K562 (cell line): ENCODE data around the gene CACNA2D3. TPM values are rescaled to one million over a fixed set of nuclear protein-coding genes. Genes with fewer than 3 reads are reported as not detected.

Experiments used
- ATAC-seq: fragments of 200-7000 bp; cut with Tn5 transposase; 3 replicates; pipeline ENCODE4 v1.9.1; 2020; ENCODE audit warnings: moderate library complexity
- BruUV-seq: library from RNA; stranded (reverse); fragments of 400-500 nt; replicated peaks from 2 replicates; lab custom pipeline; 2021; lab: Mats Ljungman, UMichigan
- CTCF ChIA-PET: fragments of 300-600 bp; formaldehyde crosslinking; extraction: SDS; loops from one replicate; lab custom pipeline; 2021; ENCODE audit warnings: low intra/inter-chr PET ratio; lab: Yijun Ruan, JAX
- POLR2A ChIA-PET: fragments of 300-600, 350-650 bp; sonication (Branson Sonifier 250); formaldehyde crosslinking; extraction: SDS; loops from one replicate; lab custom pipeline; 2021; ENCODE audit warnings: antibody characterized with exemption, inconsistent platforms; lab: Yijun Ruan, JAX
- DNase-seq, 4 experiments: peaks; one replicate each; pipeline versions ENCODE4 v3.0.0 to v3.0.0-alpha.2; 2011 to 2018; ENCODE audit warnings: low spot score in 3 of 4, mixed read lengths in 3 of 4; ENCODE audit errors: extremely low read depth in 1 of 4
- FAIRE-seq: peaks from 2 replicates; lab custom pipeline; 2011; peaks lifted over from hg19 to GRCh38; lab: Jason Lieb, UNC
- H2AFZ ChIP-seq: 2 replicates; pipeline ENCODE4 v1.6.0; 2011; ENCODE audit warnings: low read depth, low read length, control low read depth, inconsistent platforms
- H3K27ac ChIP-seq: fragments of 200-600 bp; 3 replicates; pipeline ENCODE4 v1.8.0; 2011; ENCODE audit warnings: low read depth, mild to moderate bottlenecking, control low read depth, inconsistent platforms, low read length, moderate library complexity, mixed read lengths; ENCODE audit errors: extremely low read depth
- H3K27me3 ChIP-seq, 2 experiments: fragments of 300-600 bp in 1 of 2; 2 replicates in 1 of 2; 3 replicates in 1 of 2; pipeline versions ENCODE4 v1.6.0 to v1.8.0; 2011; ENCODE audit warnings: inconsistent platforms in 2 of 2, low read length in 2 of 2, mild to moderate bottlenecking in 1 of 2, mixed read lengths in 1 of 2, moderate library complexity in 1 of 2; ENCODE audit not compliant: control insufficient read depth in 2 of 2, insufficient read depth in 2 of 2
- H3K36me3 ChIP-seq: fragments of 300-600 bp; 3 replicates; pipeline ENCODE4 v1.8.0; 2011; ENCODE audit warnings: mild to moderate bottlenecking, low read length, inconsistent platforms; ENCODE audit not compliant: control insufficient read depth, insufficient read depth
- H3K4me1 ChIP-seq, 2 experiments: fragments of 200-600 bp in 1 of 2; replicated peaks in 1 of 2; 2 replicates in 1 of 2; 3 replicates in 1 of 2; pipeline versions ENCODE4 v1.5.1 to v1.8.0; 2011; ENCODE audit warnings: inconsistent platforms in 2 of 2, low read length in 2 of 2, mild to moderate bottlenecking in 1 of 2, mixed read lengths in 1 of 2, moderate library complexity in 1 of 2; ENCODE audit not compliant: control insufficient read depth in 2 of 2, insufficient read depth in 2 of 2
- H3K4me2 ChIP-seq: 2 replicates; pipeline ENCODE4 v1.6.1; 2011; ENCODE audit warnings: low read length, control low read depth, inconsistent platforms, mixed read lengths; ENCODE audit not compliant: insufficient read depth
- H3K4me3 ChIP-seq: fragments of 200-600 bp; sonication (generic), shearing (Covaris generic); 2 replicates; pipeline ENCODE4 v1.5.1; 2016; ENCODE audit warnings: control low read depth, inconsistent platforms
- H3K79me2 ChIP-seq: fragments of 200-600 bp; 3 replicates; pipeline ENCODE4 v1.8.0; 2011; ENCODE audit warnings: low read length, inconsistent platforms; ENCODE audit not compliant: control insufficient read depth, insufficient read depth
- H3K9ac ChIP-seq, 2 experiments: 2 replicates each; pipeline versions ENCODE4 v1.6.0 to v1.6.1; 2011; ENCODE audit warnings: low read depth in 2 of 2, low read length in 2 of 2, control low read depth in 1 of 2, inconsistent platforms in 1 of 2, mild to moderate bottlenecking in 1 of 2, mixed read lengths in 1 of 2; ENCODE audit not compliant: insufficient read depth in 1 of 2
- H3K9me1 ChIP-seq: one replicate; pipeline ENCODE4 v1.6.0; 2011; ENCODE audit warnings: inconsistent platforms, mild to moderate bottlenecking, low read length, moderate library complexity; ENCODE audit not compliant: control insufficient read depth, insufficient read depth
- H3K9me3 ChIP-seq: replicated peaks from 2 replicates; pipeline ENCODE4 v1.5.1; 2011; ENCODE audit warnings: low read depth, low read length, inconsistent platforms; ENCODE audit not compliant: control insufficient read depth, insufficient read depth
- H4K20me1 ChIP-seq: replicated peaks from 2 replicates; pipeline ENCODE4 v1.6.1; 2011; ENCODE audit warnings: low read length, inconsistent platforms, mixed read lengths; ENCODE audit not compliant: control insufficient read depth, insufficient read depth
- ASH1L ChIP-seq: fragments of 450-650 bp; IDR thresholded peaks from 2 replicates; pipeline ENCODE4 v1.6.1; 2018; ENCODE audit warnings: borderline replicate concordance, mild to moderate bottlenecking, low read depth; ENCODE audit not compliant: partially characterized antibody
- BCOR ChIP-seq: fragments of 450-650 bp; IDR thresholded peaks from 2 replicates; pipeline ENCODE4 v1.6.1; 2016
- BHLHE40 ChIP-seq: IDR thresholded peaks from 2 replicates; pipeline ENCODE4 v1.6.1; 2011; ENCODE audit warnings: low read length, improper control_type of control experiment
- ETV5 ChIP-seq: sonication (generic); formaldehyde crosslinking; IDR thresholded peaks from 2 replicates; pipeline ENCODE4 v1.4.0; 2020; ENCODE audit warnings: low read depth, mild to moderate bottlenecking, missing genetic modification reagents
- GTF2E2 ChIP-seq: fragments of 200-800 bp; sonication (Bioruptor generic); IDR thresholded peaks from 2 replicates; pipeline ENCODE4 v1.6.1; 2016; ENCODE audit warnings: missing genetic modification characterization, missing compliant biosample characterization
- HNRNPUL1 ChIP-seq: fragments of 200-400 bp; formaldehyde crosslinking; IDR thresholded peaks from 2 replicates; pipeline ENCODE4 v1.6.1; 2017; ENCODE audit warnings: low read length
- MCM7 ChIP-seq, 2 experiments: fragments of 450-650 bp; IDR thresholded peaks; 2 replicates each; pipeline ENCODE4 v1.6.1; 2016 to 2018
- NR1H2 ChIP-seq: sonication (generic); formaldehyde crosslinking; IDR thresholded peaks from 2 replicates; pipeline ENCODE4 v1.4.0; 2020; ENCODE audit warnings: mild to moderate bottlenecking, missing genetic modification reagents
- NR3C1 ChIP-seq: sonication (generic); formaldehyde crosslinking; IDR thresholded peaks from 2 replicates; pipeline ENCODE4 v1.8.1; 2022; ENCODE audit warnings: missing genetic modification reagents
- RFX5 ChIP-seq: IDR thresholded peaks from 2 replicates; pipeline ENCODE4 v1.6.1; 2011; ENCODE audit warnings: low read depth, mild to moderate bottlenecking, improper control_type of control experiment, low read length
- SIN3A ChIP-seq, 2 experiments: fragments of 150-350 bp in 1 of 2; IDR thresholded peaks; 2 replicates each; pipeline ENCODE4 v1.6.1; 2011 to 2016; ENCODE audit warnings: borderline replicate concordance in 2 of 2, low read depth in 2 of 2, low read length in 2 of 2, mild to moderate bottlenecking in 2 of 2, moderate library complexity in 2 of 2; ENCODE audit not compliant: control insufficient read depth in 1 of 2
- SRSF1 ChIP-seq: fragments of 200-400 bp; formaldehyde crosslinking; IDR thresholded peaks from 2 replicates; pipeline ENCODE4 v1.6.1; 2017; ENCODE audit warnings: mild to moderate bottlenecking, low read depth, low read length, moderate library complexity
- TARDBP ChIP-seq: fragments of 450-650 bp; IDR thresholded peaks from 2 replicates; pipeline ENCODE4 v1.6.1; 2016
- WGBS: fragments of 100-300 bp; shearing (Covaris generic); methylation state at CpG from one replicate; pipeline ENCODE4 v1.1.6; 2016; ENCODE audit warnings: low coverage, mixed read lengths; ENCODE audit not compliant: insufficient coverage; ENCODE audit errors: missing lambda C conversion rate; 5-methylcytosine and 5-hydroxymethylcytosine counted together
- in situ Hi-C: fragments of 300-500 bp; cut with MboI; formaldehyde crosslinking; loops from 4 replicates; pipeline ENCODE4 v1.15.0; 2018; ENCODE audit warnings: inconsistent platforms, mixed read lengths
- intact Hi-C: fragments of 100-400 bp; cut with micrococcal nuclease; formaldehyde crosslinking; loops from 2 replicates; pipeline ENCODE4 v1.14.2; 2022
- polyA plus RNA-seq, 8 experiments: library from polyadenylated mRNA; depleted of rRNA in 4 of 8; stranded (reverse) in 5 of 8; unstranded in 3 of 8; fragments of >200 nt; fragmentation: Nextera tagmentation in 2 of 8; fragmentation: Illumina TruSeq in 1 of 8; extraction: Ambion mirVana in 2 of 8; extraction: Trizol in 1 of 8; gene quantifications; 2 replicates each; pipeline versions ENCODE4 v1.2.1 to v1.2.3, GENCODE V29; 2011 to 2014; ENCODE audit warnings: inconsistent platforms in 1 of 8, missing spikeins in 1 of 8
- total RNA-seq, 7 experiments: library from RNA; depleted of rRNA in 6 of 7; stranded (reverse); fragments of >200 nt in 6 of 7; fragmentation: Illumina TruSeq in 2 of 7; extraction: Trizol in 2 of 7; gene quantifications; 2 replicates each; pipeline versions ENCODE4 v1.2.1 to v1.2.3, GENCODE V29; 2011 to 2021; ENCODE audit warnings: low replicate concordance in 1 of 7
- TF ChIP-seq, protein P1 (sequence below), 2 experiments: fragments of 450-650 bp in 1 of 2; IDR thresholded peaks; 2 replicates each; pipeline ENCODE4 v1.6.1; 2011 to 2017; ENCODE audit warnings: low read depth in 2 of 2, antibody characterized with exemption in 1 of 2, borderline replicate concordance in 1 of 2, low read length in 1 of 2, mild to moderate bottlenecking in 1 of 2, mixed read lengths in 1 of 2; ENCODE audit not compliant: control insufficient read depth in 1 of 2

CACNA2D3 gene
- total and polyA plus RNA-seq, 9 of the 15 experiments (the other 6 are each of a cell fraction or from before 2014, with no cell fraction given) = 0.01 TPM; not detected in 8

DNA sequence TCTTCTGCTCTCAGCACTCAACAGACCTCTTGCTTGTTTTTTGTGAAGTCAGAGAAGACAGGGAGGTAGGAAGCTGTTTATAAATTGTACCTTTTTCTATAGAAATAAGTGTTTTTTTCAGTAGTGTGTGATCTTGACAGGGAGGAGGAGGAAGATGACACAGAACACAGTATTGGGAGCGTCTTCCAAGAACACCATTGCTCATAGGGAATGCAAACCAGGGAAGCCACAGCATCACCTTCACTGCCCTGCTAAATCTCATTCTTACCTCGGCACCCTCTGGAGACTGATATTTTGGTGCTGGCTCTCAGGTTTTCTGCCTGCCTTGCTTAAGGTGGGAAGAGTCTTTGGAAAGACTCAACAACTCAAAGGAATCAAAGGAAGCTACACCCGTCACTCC is 636.1 kb downstream of the CACNA2D3 start:
- Histone ChIP-seq H3K9me3 (no peaks in the 10 kb centered on the region), H3K79me2 (no peaks in the 10 kb centered on the region), H3K4me1 (no peaks in the 10 kb centered on the region), H3K9me1 (no peaks in the 10 kb centered on the region), H2AFZ (no peak overlapping the region), H3K4me3 (no peak overlapping the region), H3K4me2 (no peak overlapping the region), H3K9ac (no peak overlapping the region), H4K20me1 (no peaks in the 10 kb centered on the region), H3K27me3 (no peaks in the 10 kb centered on the region; a peak in 1 of 5 replicates)
- 0% methylated on average over 1 of the region's 3 CpGs for WGBS
- BruUV-seq = no TSS peak
- no peak for ATAC-seq
- no peak for FAIRE-seq
- DNase-seq = no peak
- no peak for TF ChIP-seq RFX5
- TF ChIP-seq GTF2E2 (tag) = no peak
- no peak for TF ChIP-seq SRSF1
- TF ChIP-seq TARDBP = no peak
- no peak for TF ChIP-seq HNRNPUL1
- TF ChIP-seq, protein P1, sequence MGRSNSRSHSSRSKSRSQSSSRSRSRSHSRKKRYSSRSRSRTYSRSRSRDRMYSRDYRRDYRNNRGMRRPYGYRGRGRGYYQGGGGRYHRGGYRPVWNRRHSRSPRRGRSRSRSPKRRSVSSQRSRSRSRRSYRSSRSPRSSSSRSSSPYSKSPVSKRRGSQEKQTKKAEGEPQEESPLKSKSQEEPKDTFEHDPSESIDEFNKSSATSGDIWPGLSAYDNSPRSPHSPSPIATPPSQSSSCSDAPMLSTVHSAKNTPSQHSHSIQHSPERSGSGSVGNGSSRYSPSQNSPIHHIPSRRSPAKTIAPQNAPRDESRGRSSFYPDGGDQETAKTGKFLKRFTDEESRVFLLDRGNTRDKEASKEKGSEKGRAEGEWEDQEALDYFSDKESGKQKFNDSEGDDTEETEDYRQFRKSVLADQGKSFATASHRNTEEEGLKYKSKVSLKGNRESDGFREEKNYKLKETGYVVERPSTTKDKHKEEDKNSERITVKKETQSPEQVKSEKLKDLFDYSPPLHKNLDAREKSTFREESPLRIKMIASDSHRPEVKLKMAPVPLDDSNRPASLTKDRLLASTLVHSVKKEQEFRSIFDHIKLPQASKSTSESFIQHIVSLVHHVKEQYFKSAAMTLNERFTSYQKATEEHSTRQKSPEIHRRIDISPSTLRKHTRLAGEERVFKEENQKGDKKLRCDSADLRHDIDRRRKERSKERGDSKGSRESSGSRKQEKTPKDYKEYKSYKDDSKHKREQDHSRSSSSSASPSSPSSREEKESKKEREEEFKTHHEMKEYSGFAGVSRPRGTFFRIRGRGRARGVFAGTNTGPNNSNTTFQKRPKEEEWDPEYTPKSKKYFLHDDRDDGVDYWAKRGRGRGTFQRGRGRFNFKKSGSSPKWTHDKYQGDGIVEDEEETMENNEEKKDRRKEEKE (IDR thresholded peaks at IDR 0.05; ENCODE audit: borderline replicate concordance in 1 of 2, control insufficient read depth in 1 of 2, low read depth in 2 of 2, low read length in 1 of 2) = no peak
- no peak for TF ChIP-seq NR3C1
- no peak for TF ChIP-seq MCM7 (IDR thresholded peaks at IDR 0.05)
- TF ChIP-seq ASH1L = no peak
- TF ChIP-seq NR1H2 (CRISPR knock-in tag) = no peak
- TF ChIP-seq BCOR = no peak
- no peak for TF ChIP-seq BHLHE40
- TF ChIP-seq SIN3A (IDR thresholded peaks at IDR 0.05; ENCODE audit: borderline replicate concordance in 2 of 2, control insufficient read depth in 1 of 2, low read depth in 2 of 2, low read length in 2 of 2) = no peak
- TF ChIP-seq ETV5 (CRISPR knock-in tag) = no peak
- TF ChIP-seq, all 486 proteins: peak for 0
- in situ Hi-C loops = no loop called here
- Histone ChIP-seq H3K27ac (no peak overlapping the region), H3K36me3 (no peaks in the 10 kb centered on the region)
- intact Hi-C loops = no loop called here
- CTCF ChIA-PET = no interaction called here
- POLR2A ChIA-PET = interaction anchor here (0.7 kb wide), 1 partner anchor 225 kb away, joined by 5 read pairs; no protein-coding TSS in a partner anchor
